A549 (cell line): Measurements from ENCODE around the gene CKAP5. TPM values are rescaled to one million over a fixed set of nuclear protein-coding genes. Genes with fewer than 3 reads are reported as not detected.
A peak's percentile ranks its signal among the peaks of the same experiment; 100 is the strongest.

Source experiments
- ATAC-seq, 2 experiments: fragments of 200-7000 bp in 1 of 2; fragments of >200 bp in 1 of 2; cut with Nextera tagmentation in 1 of 2; cut with Tn5 transposase in 1 of 2; 3 replicates each; pipeline versions ENCODE4 v1.8.0 to v1.9.1; 2018 to 2020; ENCODE audit warnings: mild to moderate bottlenecking in 1 of 2, moderate library complexity in 1 of 2
- CTCF ChIA-PET: fragments of 300-600 bp; sonication (Branson Sonifier 250); formaldehyde crosslinking; extraction: SDS; loops from one replicate; lab custom pipeline; 2021; ENCODE audit warnings: antibody characterized with exemption, inconsistent platforms; lab: Yijun Ruan, JAX
- POLR2A ChIA-PET: fragments of 350-600 bp; formaldehyde crosslinking; extraction: SDS; loops from one replicate; lab custom pipeline; 2021; ENCODE audit warnings: antibody characterized with exemption, inconsistent platforms; lab: Yijun Ruan, JAX
- DNase-seq, 2 experiments: peaks; one replicate each; pipeline versions ENCODE4 v3.0.0 to v3.0.0-alpha.2; 2011 to 2016; ENCODE audit warnings: low read depth in 1 of 2, low spot score in 1 of 2
- FAIRE-seq: peaks from 2 replicates; lab custom pipeline; 2011; peaks lifted over from hg19 to GRCh38; lab: Jason Lieb, UNC
- H3K27ac ChIP-seq, 2 experiments: fragments of >200 bp; sonication (Bioruptor Twin); formaldehyde crosslinking; 3 replicates each; pipeline ENCODE4 v1.5.1; 2016 to 2017
- H3K4me1 ChIP-seq: fragments of >200 bp; sonication (Bioruptor Twin); formaldehyde crosslinking; 3 replicates; pipeline ENCODE4 v1.6.1; 2016
- H3K4me2 ChIP-seq: fragments of >200 bp; sonication (Bioruptor Twin); formaldehyde crosslinking; 3 replicates; pipeline ENCODE4 v1.6.1; 2016
- H3K4me3 ChIP-seq: fragments of >200 bp; sonication (Bioruptor Twin); formaldehyde crosslinking; 3 replicates; pipeline ENCODE4 v1.5.1; 2016
- H3K9me3 ChIP-seq: fragments of >200 bp; sonication (Bioruptor Twin); formaldehyde crosslinking; 3 replicates; pipeline ENCODE4 v1.6.1; 2016
- BHLHE40 ChIP-seq: IDR thresholded peaks from 2 replicates; pipeline ENCODE4 v1.6.1; 2012; ENCODE audit warnings: low read depth, low read length, inconsistent platforms
- CBX8 ChIP-seq: fragments of 200-600 bp; sonication (generic); IDR thresholded peaks from 2 replicates; pipeline ENCODE4 v1.6.1; 2016
- CEBPB ChIP-seq, 2 experiments: fragments of >200 bp in 1 of 2; sonication (Bioruptor Twin) in 1 of 2; formaldehyde crosslinking in 1 of 2; IDR thresholded peaks; 2 replicates each; pipeline ENCODE4 v1.6.1; 2012 to 2016
- CHD2 ChIP-seq: fragments of 150-350 bp; IDR thresholded peaks from 2 replicates; pipeline ENCODE4 v1.6.1; 2014; ENCODE audit warnings: low read length; ENCODE audit not compliant: partially characterized antibody
- CHD4 ChIP-seq: fragments of 200-600 bp; sonication (generic); IDR thresholded peaks from 2 replicates; pipeline ENCODE4 v1.6.1; 2016; ENCODE audit warnings: antibody characterized with exemption, mild to moderate bottlenecking, borderline replicate concordance
- EP300 ChIP-seq, 2 experiments: fragments of >200 bp; sonication (Bioruptor Twin); formaldehyde crosslinking; IDR thresholded peaks; 2 replicates in 1 of 2; 3 replicates in 1 of 2; pipeline ENCODE4 v1.6.1; 2016 to 2017
- ESRRA ChIP-seq: fragments of 150-350 bp; IDR thresholded peaks from 2 replicates; pipeline ENCODE4 v1.6.1; 2014; ENCODE audit warnings: mild to moderate bottlenecking, low read length, borderline replicate concordance
- FOSB ChIP-seq: fragments of 250-450 bp; sonication (Bioruptor Pico); IDR thresholded peaks from 2 replicates; pipeline ENCODE4 v1.5.0; 2020; ENCODE audit warnings: mild to moderate bottlenecking, moderate library complexity
- GATA3 ChIP-seq: IDR thresholded peaks from 2 replicates; pipeline ENCODE4 v1.6.1; 2012; ENCODE audit warnings: borderline replicate concordance
- HOXA7 ChIP-seq: fragments of 250-450 bp; sonication (Bioruptor Pico); IDR thresholded peaks from 2 replicates; pipeline ENCODE4 v1.5.0; 2020; ENCODE audit warnings: mild to moderate bottlenecking, moderate library complexity
- JUN ChIP-seq, 2 experiments: fragments of >200 bp; sonication (Bioruptor Twin); formaldehyde crosslinking; IDR thresholded peaks; 2 replicates in 1 of 2; 3 replicates in 1 of 2; pipeline ENCODE4 v1.6.1; 2016 to 2017
- KDM5A ChIP-seq: fragments of 200-600 bp; sonication (generic); IDR thresholded peaks from 2 replicates; pipeline ENCODE4 v1.6.1; 2016; ENCODE audit warnings: antibody characterized with exemption, mild to moderate bottlenecking
- MAFK ChIP-seq: fragments of 450-650 bp; IDR thresholded peaks from 2 replicates; pipeline ENCODE4 v1.6.1; 2014; ENCODE audit not compliant: partially characterized antibody
- MAZ ChIP-seq: fragments of 150-350 bp; IDR thresholded peaks from 2 replicates; pipeline ENCODE4 v1.6.1; 2014; ENCODE audit warnings: antibody characterized with exemption, low read depth, low read length, borderline replicate concordance
- MYC ChIP-seq: IDR thresholded peaks from 2 replicates; pipeline ENCODE4 v1.6.1; 2012; ENCODE audit warnings: mild to moderate bottlenecking, inconsistent platforms, low read length, improper control_type of control experiment, borderline replicate concordance
- NR3C1 ChIP-seq: fragments of >200 bp; sonication (Bioruptor Twin); formaldehyde crosslinking; IDR thresholded peaks from 3 replicates; pipeline ENCODE4 v1.6.1; 2017
- RAD21 ChIP-seq, 2 experiments: fragments of >200 bp in 1 of 2; sonication (Bioruptor Twin) in 1 of 2; formaldehyde crosslinking in 1 of 2; IDR thresholded peaks in 1 of 2; conservative IDR thresholded peaks in 1 of 2; 2 replicates in 1 of 2; 3 replicates in 1 of 2; pipeline ENCODE4 v1.6.1; 2012 to 2018; ENCODE audit warnings: inconsistent platforms in 1 of 2
- RCOR1 ChIP-seq: fragments of 150-350 bp; IDR thresholded peaks from 2 replicates; pipeline ENCODE4 v1.6.1; 2014; ENCODE audit warnings: antibody characterized with exemption, low read length, low read depth
- RNF2 ChIP-seq: fragments of 200-600 bp; sonication (generic); IDR thresholded peaks from 2 replicates; pipeline ENCODE4 v1.6.1; 2016; ENCODE audit warnings: low read depth, mild to moderate bottlenecking, antibody characterized with exemption, moderate library complexity, borderline replicate concordance
- SMC3 ChIP-seq: fragments of >200 bp; sonication (Bioruptor Twin); formaldehyde crosslinking; IDR thresholded peaks from 3 replicates; pipeline ENCODE4 v1.6.1; 2018; ENCODE audit warnings: inconsistent platforms
- SREBF2 ChIP-seq: fragments of 450-650 bp; IDR thresholded peaks from 2 replicates; pipeline ENCODE4 v1.6.1; 2014; ENCODE audit warnings: mild to moderate bottlenecking, moderate library complexity
- ZC3H11A ChIP-seq: fragments of 450-650 bp; IDR thresholded peaks from 2 replicates; pipeline ENCODE4 v1.6.1; 2014; ENCODE audit warnings: antibody characterized with exemption, mild to moderate bottlenecking
- ZSCAN20 ChIP-seq: fragments of 250-450 bp; sonication (Bioruptor Pico); IDR thresholded peaks from 2 replicates; pipeline ENCODE4 v1.8.0; 2022; ENCODE audit warnings: mild to moderate bottlenecking, moderate library complexity
- WGBS: methylation state at CpG from one replicate; pipeline ENCODE4 v1.1.6; 2017; ENCODE audit errors: missing lambda C conversion rate; 5-methylcytosine and 5-hydroxymethylcytosine counted together
- polyA plus RNA-seq, 4 experiments: library from polyadenylated mRNA; depleted of rRNA in 3 of 4; stranded (reverse); fragments of >200 nt; fragmentation: RNase III in 1 of 4; extraction: RNeasy Plus Mini Kit Qiagen cat#74134 plus additional on column Dnase treatment in 1 of 4; gene quantifications; 2 replicates in 3 of 4; 3 replicates in 1 of 4; pipeline ENCODE4 v1.2.3, GENCODE V29; 2011 to 2017
- TF ChIP-seq, protein P1 (sequence below): fragments of 250-450 bp; sonication (Bioruptor Pico); IDR thresholded peaks from 2 replicates; pipeline ENCODE4 v1.5.0; 2021; ENCODE audit warnings: mild to moderate bottlenecking, moderate library complexity, borderline replicate concordance
- TF ChIP-seq, protein P2 (sequence below): fragments of 200-600 bp; sonication (generic); IDR thresholded peaks from 2 replicates; pipeline ENCODE4 v1.6.1; 2016; ENCODE audit warnings: antibody characterized with exemption, mild to moderate bottlenecking, moderate library complexity
- TF ChIP-seq, protein P3 (sequence below): fragments of 250-450 bp; sonication (Bioruptor Pico); IDR thresholded peaks from 2 replicates; pipeline ENCODE4 v1.5.0; 2020; ENCODE audit warnings: low read depth, mild to moderate bottlenecking, moderate library complexity

Gene CKAP5
- polyA plus RNA-seq, 2 of the 4 experiments (the other 2 are of a cell fraction): 66.3 to 173 TPM

DNA sequence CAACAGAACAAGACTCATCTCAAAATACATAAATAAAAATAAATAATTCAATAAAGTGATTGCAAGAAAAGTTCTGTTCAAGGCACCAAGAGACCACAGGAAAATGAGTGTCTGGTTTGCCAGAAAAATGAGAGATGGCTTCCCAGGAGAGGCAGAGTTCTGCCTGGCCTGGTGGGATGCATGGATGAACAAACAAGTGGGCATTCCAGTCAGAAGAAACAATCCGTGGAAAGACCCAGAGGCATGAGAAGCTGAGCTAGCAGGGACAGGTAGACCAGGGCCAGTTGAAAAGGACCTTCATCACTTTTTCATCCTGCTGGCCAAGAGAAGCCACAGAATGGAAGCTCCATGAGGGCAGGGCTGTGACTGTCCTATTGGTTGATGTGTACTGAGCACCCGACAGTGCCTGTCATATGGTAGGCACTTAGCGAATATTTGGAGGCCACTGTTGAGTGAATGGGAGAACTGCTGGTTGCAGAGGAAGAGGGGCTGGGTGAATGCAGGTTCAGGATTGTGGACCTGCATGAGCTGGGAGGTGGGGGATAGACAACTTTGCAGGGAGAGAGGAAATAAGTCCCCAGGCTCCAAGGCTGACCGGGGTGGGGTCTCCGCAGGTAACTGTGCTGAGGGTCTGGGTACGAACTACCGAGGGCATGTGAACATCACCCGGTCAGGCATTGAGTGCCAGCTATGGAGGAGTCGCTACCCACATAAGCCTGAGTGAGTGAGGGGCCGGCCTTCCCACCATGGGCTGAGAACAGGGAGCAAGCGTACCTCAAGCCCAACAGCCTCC lies 123.3 kb downstream of the CKAP5 start (continued):
- TF ChIP-seq MAZ (no peak), CHD2 (no peak), RCOR1 (no peak), RAD21 (conservative IDR thresholded peaks at IDR 0.05 in 1 of 2, IDR thresholded peaks at IDR 0.05 in 1 of 2) (no peak), SMC3 (no peak), SREBF2 (no peak), ZSCAN20 (CRISPR knock-in tag) (no peak)
- TF ChIP-seq, protein P1, sequence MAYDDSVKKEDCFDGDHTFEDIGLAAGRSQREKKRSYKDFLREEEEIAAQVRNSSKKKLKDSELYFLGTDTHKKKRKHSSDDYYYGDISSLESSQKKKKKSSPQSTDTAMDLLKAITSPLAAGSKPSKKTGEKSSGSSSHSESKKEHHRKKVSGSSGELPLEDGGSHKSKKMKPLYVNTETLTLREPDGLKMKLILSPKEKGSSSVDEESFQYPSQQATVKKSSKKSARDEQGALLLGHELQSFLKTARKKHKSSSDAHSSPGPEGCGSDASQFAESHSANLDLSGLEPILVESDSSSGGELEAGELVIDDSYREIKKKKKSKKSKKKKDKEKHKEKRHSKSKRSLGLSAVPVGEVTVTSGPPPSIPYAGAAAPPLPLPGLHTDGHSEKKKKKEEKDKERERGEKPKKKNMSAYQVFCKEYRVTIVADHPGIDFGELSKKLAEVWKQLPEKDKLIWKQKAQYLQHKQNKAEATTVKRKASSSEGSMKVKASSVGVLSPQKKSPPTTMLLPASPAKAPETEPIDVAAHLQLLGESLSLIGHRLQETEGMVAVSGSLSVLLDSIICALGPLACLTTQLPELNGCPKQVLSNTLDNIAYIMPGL (CRISPR knock-in tag): no peak
- TF ChIP-seq, protein P2, sequence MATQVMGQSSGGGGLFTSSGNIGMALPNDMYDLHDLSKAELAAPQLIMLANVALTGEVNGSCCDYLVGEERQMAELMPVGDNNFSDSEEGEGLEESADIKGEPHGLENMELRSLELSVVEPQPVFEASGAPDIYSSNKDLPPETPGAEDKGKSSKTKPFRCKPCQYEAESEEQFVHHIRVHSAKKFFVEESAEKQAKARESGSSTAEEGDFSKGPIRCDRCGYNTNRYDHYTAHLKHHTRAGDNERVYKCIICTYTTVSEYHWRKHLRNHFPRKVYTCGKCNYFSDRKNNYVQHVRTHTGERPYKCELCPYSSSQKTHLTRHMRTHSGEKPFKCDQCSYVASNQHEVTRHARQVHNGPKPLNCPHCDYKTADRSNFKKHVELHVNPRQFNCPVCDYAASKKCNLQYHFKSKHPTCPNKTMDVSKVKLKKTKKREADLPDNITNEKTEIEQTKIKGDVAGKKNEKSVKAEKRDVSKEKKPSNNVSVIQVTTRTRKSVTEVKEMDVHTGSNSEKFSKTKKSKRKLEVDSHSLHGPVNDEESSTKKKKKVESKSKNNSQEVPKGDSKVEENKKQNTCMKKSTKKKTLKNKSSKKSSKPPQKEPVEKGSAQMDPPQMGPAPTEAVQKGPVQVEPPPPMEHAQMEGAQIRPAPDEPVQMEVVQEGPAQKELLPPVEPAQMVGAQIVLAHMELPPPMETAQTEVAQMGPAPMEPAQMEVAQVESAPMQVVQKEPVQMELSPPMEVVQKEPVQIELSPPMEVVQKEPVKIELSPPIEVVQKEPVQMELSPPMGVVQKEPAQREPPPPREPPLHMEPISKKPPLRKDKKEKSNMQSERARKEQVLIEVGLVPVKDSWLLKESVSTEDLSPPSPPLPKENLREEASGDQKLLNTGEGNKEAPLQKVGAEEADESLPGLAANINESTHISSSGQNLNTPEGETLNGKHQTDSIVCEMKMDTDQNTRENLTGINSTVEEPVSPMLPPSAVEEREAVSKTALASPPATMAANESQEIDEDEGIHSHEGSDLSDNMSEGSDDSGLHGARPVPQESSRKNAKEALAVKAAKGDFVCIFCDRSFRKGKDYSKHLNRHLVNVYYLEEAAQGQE: no peak

DNA sequence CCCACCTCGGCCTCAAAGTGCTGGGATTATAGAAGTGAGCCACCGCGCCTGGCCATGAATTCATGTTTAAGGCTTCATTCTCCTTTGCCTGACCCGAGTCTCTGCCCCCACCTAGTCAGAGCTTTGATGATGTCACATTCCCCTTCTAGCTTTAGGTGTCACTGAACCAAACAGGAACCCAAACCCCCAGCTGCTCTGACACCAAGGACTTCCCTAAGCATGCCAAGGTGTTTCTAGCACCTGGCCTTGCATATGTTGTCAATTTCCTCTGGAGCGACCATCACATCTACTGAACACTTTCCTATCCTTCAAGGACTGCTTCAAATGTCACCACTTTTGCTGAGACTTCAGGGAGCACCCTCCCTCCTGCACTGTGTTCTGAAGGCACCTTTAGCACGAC lies 124.8 kb downstream of the CKAP5 start:
- Histone ChIP-seq H3K4me3 (no peak overlapping the region), H3K4me1 (peaks cover 33% of the 10 kb centered on the region), H3K27ac (peak overlapping the region in 1 of 2 experiments; percentile 25; a peak in 2 of 6 replicates), H3K4me2 (no peak overlapping the region), H3K9me3 (no peaks in the 10 kb centered on the region)
- no peak for FAIRE-seq
- ChIA-PET CTCF (interaction anchor here (1.1 kb wide), 1 partner anchor 11 kb away, joined by 4 read pairs; no protein-coding TSS in a partner anchor), POLR2A (no interaction called here)
- DNase-seq: no peak
- WGBS: 93% methylated on average over 6 of the region's 6 CpGs
- ATAC-seq: no peak
- no peak for TF ChIP-seq GATA3
- no peak for TF ChIP-seq CBX8
- no peak for TF ChIP-seq SMC3
- TF ChIP-seq RNF2: no peak
- TF ChIP-seq, protein P1 (CRISPR knock-in tag): no peak
- TF ChIP-seq CEBPB (IDR thresholded peaks at IDR 0.05): no peak
- no peak for TF ChIP-seq BHLHE40
- no peak for TF ChIP-seq KDM5A
- no peak for TF ChIP-seq EP300 (IDR thresholded peaks at IDR 0.05)
- no peak for TF ChIP-seq CHD4
- TF ChIP-seq ZSCAN20 (CRISPR knock-in tag): no peak
- TF ChIP-seq, protein P3, sequence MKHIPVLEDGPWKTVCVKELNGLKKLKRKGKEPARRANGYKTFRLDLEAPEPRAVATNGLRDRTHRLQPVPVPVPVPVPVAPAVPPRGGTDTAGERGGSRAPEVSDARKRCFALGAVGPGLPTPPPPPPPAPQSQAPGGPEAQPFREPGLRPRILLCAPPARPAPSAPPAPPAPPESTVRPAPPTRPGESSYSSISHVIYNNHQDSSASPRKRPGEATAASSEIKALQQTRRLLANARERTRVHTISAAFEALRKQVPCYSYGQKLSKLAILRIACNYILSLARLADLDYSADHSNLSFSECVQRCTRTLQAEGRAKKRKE: no peak
- TF ChIP-seq ZC3H11A: no peak
- TF ChIP-seq NR3C1: no peak
- no peak for TF ChIP-seq FOSB (CRISPR knock-in tag)
- TF ChIP-seq HOXA7 (CRISPR knock-in tag): no peak
- no peak for TF ChIP-seq ESRRA
- no peak for TF ChIP-seq MAFK
- TF ChIP-seq MYC: no peak
- no peak for TF ChIP-seq JUN (IDR thresholded peaks at IDR 0.05)
